ENCODE results near the gene DNAH10.

Gene DNAH10

DNA sequence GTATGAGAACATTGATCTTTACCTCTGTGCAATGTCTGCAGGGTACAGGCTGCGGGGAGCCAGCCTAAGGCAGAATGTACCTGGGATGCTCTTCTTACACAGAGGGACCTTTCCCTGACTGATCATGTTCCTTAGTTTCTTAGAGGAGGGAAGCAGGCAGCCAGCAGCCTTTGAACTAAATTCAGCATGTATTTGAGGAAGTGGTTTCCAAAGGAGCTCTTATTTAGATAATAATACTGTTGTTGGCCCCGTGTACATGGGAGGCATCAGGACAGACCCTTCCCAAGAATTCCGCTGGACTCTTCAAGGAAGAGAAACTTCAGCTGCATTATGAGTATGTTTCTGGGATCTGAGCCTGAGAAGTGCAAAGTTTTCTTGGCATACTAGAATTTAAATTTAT, 111.7 kb downstream of the DNAH10 start:
- H3K4me3 ChIP-seq (ENCODE audit: low read length), result no peak overlapping the region
- peaks cover 65% of the 10 kb centered on the region for H3K27me3 ChIP-seq (ENCODE audit: control insufficient read depth, insufficient read depth, low read length)
- no peak overlapping the region for H3K9ac ChIP-seq (ENCODE audit: low read depth, low read length)
- no peak overlapping the region for H3K4me2 ChIP-seq (ENCODE audit: low read length)
- no peaks in the 10 kb centered on the region for H3K4me1 ChIP-seq (ENCODE audit: control insufficient read depth, insufficient read depth, low read length)
- no peaks in the 10 kb centered on the region for H3K36me3 ChIP-seq (ENCODE audit: insufficient read depth, low read length)
- no peaks in the 10 kb centered on the region for H3K9me3 ChIP-seq (replicated peaks; ENCODE audit: low read length)

DNA sequence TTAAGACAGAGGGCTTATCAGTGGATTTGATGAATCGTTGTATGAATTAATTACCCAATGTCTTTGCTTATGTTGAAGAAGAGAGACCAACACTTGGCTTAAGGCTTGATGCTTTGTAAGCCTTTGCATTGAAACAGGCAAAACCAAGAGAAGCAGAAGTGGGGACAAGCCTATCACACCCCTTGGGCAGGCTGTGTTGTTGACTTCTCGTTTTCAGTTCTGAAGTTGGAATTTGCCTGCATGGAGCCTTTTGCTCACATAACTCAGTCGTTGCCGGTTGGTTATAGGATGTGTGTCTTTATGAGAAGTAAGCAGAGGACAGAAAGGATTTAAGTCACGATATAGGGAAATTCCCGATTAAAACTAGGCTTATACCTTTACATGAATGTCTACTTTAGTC, 115.9 kb downstream of the DNAH10 start:
- no peaks in the 10 kb centered on the region for H3K4me1 ChIP-seq (ENCODE audit: control insufficient read depth, insufficient read depth, low read length)
- H3K27me3 ChIP-seq (ENCODE audit: control insufficient read depth, insufficient read depth, low read length), result peaks cover 48% of the 10 kb centered on the region
- no peak overlapping the region for H3K4me2 ChIP-seq (ENCODE audit: low read length)
- no peak overlapping the region for H3K9ac ChIP-seq (ENCODE audit: low read depth, low read length)
- H3K4me3 ChIP-seq (ENCODE audit: low read length), result no peak overlapping the region
- no peaks in the 10 kb centered on the region for H3K9me3 ChIP-seq (replicated peaks; ENCODE audit: low read length)
- H3K36me3 ChIP-seq (ENCODE audit: insufficient read depth, low read length), result no peaks in the 10 kb centered on the region

DNA sequence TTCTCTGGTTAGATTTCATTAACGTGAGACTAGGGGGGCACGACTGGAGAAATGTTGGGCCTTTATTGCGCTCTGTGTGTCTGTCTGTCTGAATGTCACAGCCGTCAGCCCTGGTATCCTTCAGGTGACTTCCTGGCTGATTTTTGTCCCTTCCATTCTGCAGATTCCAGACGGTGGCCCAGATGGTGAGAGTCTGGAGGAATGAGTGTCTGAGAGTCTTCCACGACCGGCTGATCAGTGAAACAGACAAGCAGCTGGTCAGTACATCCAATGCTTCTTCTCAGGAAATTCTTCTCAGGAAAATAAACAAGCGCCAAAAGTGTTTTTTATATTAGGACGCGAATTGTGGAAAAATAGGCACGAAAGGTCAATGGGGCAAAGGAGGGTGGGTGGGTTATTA, 117.0 kb downstream of the DNAH10 start:
- no peak overlapping the region for H3K4me3 ChIP-seq (ENCODE audit: low read length)

DNA sequence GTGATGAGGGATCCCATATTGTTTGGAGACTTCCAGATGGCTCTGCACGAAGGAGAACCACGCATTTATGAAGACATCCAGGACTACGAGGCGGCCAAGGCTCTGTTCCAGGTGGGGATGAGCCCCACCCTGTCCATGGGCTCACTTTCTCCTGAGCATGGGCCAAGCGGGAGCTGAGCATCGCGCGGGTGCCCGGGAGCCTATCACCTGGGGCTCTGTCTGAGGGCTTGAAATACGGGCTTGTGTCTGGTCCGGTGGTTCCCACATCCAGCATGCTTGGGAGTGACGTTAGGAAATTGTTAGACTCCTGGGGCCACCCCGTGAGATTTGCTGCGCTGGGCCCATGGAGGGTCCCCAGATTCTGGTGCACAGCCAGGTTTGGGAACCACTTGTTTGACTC, 117.6 kb downstream of the DNAH10 start:
- H3K4me2 ChIP-seq (ENCODE audit: low read length), result no peak overlapping the region
- H3K9me3 ChIP-seq (replicated peaks; ENCODE audit: low read length), result no peaks in the 10 kb centered on the region
- H3K9ac ChIP-seq (ENCODE audit: low read depth, low read length), result no peak overlapping the region
- no peak overlapping the region for H3K4me3 ChIP-seq (ENCODE audit: low read length)
- H3K36me3 ChIP-seq (ENCODE audit: insufficient read depth, low read length), result no peaks in the 10 kb centered on the region
- peaks cover 43% of the 10 kb centered on the region for H3K27me3 ChIP-seq (ENCODE audit: control insufficient read depth, insufficient read depth, low read length)
- no peaks in the 10 kb centered on the region for H3K4me1 ChIP-seq (ENCODE audit: control insufficient read depth, insufficient read depth, low read length)

More for the DNA sequence above, 117.0 kb downstream of the DNAH10 start:
- Histone ChIP-seq H3K27me3 (ENCODE audit: control insufficient read depth, insufficient read depth, low read length) (peaks cover 49% of the 10 kb centered on the region), H3K36me3 (ENCODE audit: insufficient read depth, low read length) (no peaks in the 10 kb centered on the region), H3K4me2 (ENCODE audit: low read length) (no peak overlapping the region), H3K9me3 (replicated peaks; ENCODE audit: low read length) (no peaks in the 10 kb centered on the region), H3K4me1 (ENCODE audit: control insufficient read depth, insufficient read depth, low read length) (no peaks in the 10 kb centered on the region), H3K9ac (ENCODE audit: low read depth, low read length) (no peak overlapping the region)

DNA sequence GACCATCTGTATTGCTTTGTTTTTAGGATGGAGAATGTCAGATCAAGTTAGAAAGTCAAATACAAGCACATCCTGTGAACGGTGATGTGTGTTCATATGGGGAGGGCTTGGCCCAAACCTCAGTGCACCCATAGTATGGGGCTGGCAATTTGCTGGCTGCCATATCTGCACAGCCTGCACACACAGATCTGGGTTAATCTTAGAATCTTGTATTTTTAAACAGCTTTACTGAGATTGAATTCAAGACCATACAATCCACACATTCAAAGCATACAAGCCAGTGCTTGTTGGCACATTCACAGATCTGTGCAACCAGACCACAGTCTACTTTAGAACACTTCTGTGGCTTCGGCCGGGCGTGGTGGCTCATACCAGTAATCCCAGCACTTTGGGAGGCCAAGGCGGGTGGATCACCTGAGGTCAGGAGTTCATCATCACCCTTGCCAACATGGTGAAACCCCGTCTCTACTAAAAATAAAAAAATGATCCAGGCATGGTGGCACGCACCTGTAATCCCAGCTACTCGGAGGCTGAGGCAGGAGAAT, 120.1 kb downstream of the DNAH10 start:
- Histone ChIP-seq H3K36me3 (ENCODE audit: insufficient read depth, low read length) (no peaks in the 10 kb centered on the region), H3K9ac (ENCODE audit: low read depth, low read length) (no peak overlapping the region), H3K4me1 (ENCODE audit: control insufficient read depth, insufficient read depth, low read length) (no peaks in the 10 kb centered on the region), H3K4me2 (ENCODE audit: low read length) (no peak overlapping the region), H3K9me3 (replicated peaks; ENCODE audit: low read length) (no peaks in the 10 kb centered on the region), H3K4me3 (ENCODE audit: low read length) (no peak overlapping the region), H3K27me3 (ENCODE audit: control insufficient read depth, insufficient read depth, low read length) (peaks cover 62% of the 10 kb centered on the region)

DNA sequence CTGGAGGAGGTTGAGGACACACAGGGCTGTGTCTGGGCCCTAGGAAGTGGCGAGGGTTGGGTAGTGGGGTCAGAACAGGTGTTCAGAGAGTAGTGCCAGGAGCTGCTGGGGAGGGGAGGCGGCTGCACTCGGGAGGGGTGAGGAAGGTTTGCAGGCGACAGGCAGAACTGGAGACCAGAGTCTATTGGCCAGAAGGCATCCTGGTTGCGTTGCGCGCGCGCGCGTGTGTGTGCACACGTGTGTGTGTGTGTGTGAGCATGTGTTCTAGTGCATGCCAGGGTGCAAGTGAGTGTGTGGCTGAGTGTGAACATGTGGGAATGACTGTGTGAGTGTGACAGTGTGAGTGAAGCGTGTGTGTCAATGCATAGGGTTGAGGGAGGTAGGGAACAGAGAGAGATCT, 124.2 kb downstream of the DNAH10 start:
- peaks cover 76% of the 10 kb centered on the region for H3K27me3 ChIP-seq (ENCODE audit: control insufficient read depth, insufficient read depth, low read length)
- H3K4me2 ChIP-seq (ENCODE audit: low read length), result no peak overlapping the region
- H3K4me1 ChIP-seq (ENCODE audit: control insufficient read depth, insufficient read depth, low read length), result no peaks in the 10 kb centered on the region
- no peak overlapping the region for H3K9ac ChIP-seq (ENCODE audit: low read depth, low read length)
- H3K36me3 ChIP-seq (ENCODE audit: insufficient read depth, low read length), result no peaks in the 10 kb centered on the region
- H3K9me3 ChIP-seq (replicated peaks; ENCODE audit: low read length), result no peaks in the 10 kb centered on the region
- H3K4me3 ChIP-seq (ENCODE audit: low read length), result no peak overlapping the region

DNA sequence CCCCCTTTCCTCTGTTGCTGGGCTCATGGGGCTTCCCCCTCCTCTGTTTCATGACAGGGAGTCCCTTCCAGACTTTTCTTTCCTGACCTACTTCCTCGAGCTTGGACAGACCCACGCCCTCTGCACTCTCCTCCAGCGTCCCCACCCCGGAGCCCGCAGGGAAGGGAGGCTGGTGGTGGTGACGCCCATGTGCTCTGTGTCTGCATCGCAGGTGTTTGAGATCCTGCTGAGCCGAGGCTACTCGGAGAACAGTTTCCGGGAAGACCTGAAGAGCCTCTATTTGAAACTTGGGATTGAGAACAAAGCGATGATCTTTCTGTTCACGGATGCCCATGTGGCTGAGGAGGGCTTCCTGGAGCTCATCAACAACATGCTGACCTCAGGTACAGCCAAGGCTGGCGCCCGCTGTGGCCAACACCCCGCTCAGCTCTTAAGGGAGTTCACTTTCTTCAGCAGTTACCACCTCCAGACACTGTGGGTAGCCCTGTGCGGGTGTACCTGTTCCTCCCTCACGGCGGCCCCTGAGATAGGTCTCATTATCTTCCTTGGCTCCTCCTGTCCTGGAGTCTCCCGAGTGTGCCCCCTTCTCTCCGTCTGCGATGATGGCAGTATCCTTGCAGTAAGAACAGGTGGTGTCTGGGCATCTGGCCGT, 125.0 kb downstream of the DNAH10 start:
- H3K27me3 ChIP-seq (ENCODE audit: control insufficient read depth, insufficient read depth, low read length), result peaks cover 78% of the 10 kb centered on the region
- H3K36me3 ChIP-seq (ENCODE audit: insufficient read depth, low read length), result no peaks in the 10 kb centered on the region
- H3K9me3 ChIP-seq (replicated peaks; ENCODE audit: low read length), result no peaks in the 10 kb centered on the region
- no peaks in the 10 kb centered on the region for H3K4me1 ChIP-seq (ENCODE audit: control insufficient read depth, insufficient read depth, low read length)
- no peak overlapping the region for H3K4me3 ChIP-seq (ENCODE audit: low read length)
- H3K9ac ChIP-seq (ENCODE audit: low read depth, low read length), result no peak overlapping the region
- no peak overlapping the region for H3K4me2 ChIP-seq (ENCODE audit: low read length)

DNA sequence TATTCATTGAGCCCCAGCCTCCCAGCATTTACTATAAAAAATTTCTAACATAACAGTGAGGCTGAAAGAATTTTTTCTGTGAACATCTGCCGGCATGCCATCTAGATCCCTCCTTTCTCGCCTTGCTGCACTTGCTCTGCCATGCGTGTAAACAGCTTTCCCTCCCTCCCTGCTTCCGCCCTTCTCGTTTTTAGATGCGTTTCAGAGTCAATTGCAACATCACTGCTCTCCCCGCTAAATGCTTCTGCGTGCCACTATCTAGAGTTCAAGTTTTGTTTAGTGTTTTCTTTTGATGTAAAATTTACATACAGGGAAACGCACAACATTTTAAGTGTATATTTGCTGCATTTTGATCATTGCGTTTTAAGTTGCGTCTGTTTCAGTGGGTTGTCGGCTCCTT, 126.9 kb downstream of the DNAH10 start:
- Histone ChIP-seq H3K9me3 (replicated peaks; ENCODE audit: low read length) (no peaks in the 10 kb centered on the region), H3K4me2 (ENCODE audit: low read length) (no peak overlapping the region), H3K27me3 (ENCODE audit: control insufficient read depth, insufficient read depth, low read length) (peaks cover 73% of the 10 kb centered on the region), H3K4me3 (ENCODE audit: low read length) (no peak overlapping the region), H3K9ac (ENCODE audit: low read depth, low read length) (no peak overlapping the region), H3K4me1 (ENCODE audit: control insufficient read depth, insufficient read depth, low read length) (no peaks in the 10 kb centered on the region), H3K36me3 (ENCODE audit: insufficient read depth, low read length) (no peaks in the 10 kb centered on the region)

DNA sequence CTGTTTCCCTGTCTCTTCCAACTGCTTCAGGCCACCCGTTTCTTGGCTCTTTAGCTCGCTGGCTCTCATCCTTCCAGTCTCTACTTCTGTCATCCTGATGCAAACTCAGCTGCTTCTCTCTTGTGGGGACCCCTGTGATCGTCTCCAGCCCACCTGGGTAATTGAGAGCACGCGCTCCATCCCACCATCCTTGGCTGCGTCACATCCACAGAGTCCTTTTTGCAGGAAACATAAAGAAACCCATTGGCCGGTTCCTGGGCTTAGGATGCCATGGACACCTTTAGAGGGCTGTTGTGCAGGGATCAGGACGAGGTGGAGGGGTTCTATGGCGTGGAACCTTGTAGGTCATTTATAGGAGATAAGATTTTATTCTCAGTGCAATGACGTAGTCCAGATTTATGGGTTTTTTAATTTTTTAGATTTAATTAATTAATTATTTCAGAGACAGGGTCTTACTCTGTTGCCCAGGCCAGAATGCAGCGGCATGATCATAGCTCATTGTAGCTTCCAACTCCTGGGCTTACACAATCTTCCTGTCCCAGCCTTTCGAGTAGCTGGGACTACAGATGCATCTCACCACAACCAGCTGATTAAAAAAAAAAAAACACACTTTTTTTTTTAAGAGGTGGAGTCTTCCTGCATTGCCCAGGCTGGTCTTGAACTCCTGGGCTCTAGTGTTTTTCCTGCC, 127.9 kb downstream of the DNAH10 start:
- H3K27me3 ChIP-seq (ENCODE audit: control insufficient read depth, insufficient read depth, low read length), result peaks cover 71% of the 10 kb centered on the region

DNA sequence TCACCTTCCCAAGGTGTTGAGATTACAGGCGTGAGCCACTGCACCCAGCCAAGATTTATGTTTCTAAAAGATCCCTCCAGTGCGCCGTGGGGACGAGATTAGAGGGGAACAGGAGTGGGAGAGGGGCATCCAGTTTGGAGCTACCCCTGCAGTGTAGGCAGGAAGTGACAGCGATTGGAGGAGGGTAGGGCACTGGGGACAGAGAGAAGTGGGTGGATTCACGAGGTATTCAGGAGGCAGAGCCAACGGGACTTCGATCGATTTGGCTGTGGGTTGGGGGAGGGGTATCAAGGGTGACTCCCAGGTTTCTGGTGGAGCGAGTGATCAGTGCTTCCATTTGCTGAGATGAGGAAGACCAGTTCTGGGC, 128.4 kb downstream of the DNAH10 start:
- Histone ChIP-seq H3K9me3 (replicated peaks; ENCODE audit: low read length) (no peaks in the 10 kb centered on the region), H3K4me3 (ENCODE audit: low read length) (no peak overlapping the region), H3K4me1 (ENCODE audit: control insufficient read depth, insufficient read depth, low read length) (no peaks in the 10 kb centered on the region), H3K36me3 (ENCODE audit: insufficient read depth, low read length) (no peaks in the 10 kb centered on the region), H3K27me3 (ENCODE audit: control insufficient read depth, insufficient read depth, low read length) (peaks cover 66% of the 10 kb centered on the region), H3K4me2 (ENCODE audit: low read length) (no peak overlapping the region), H3K9ac (ENCODE audit: low read depth, low read length) (no peak overlapping the region)

More for the DNA sequence above, 127.9 kb downstream of the DNAH10 start:
- Histone ChIP-seq H3K36me3 (ENCODE audit: insufficient read depth, low read length) (no peaks in the 10 kb centered on the region), H3K4me3 (ENCODE audit: low read length) (no peak overlapping the region), H3K4me2 (ENCODE audit: low read length) (no peak overlapping the region), H3K9me3 (replicated peaks; ENCODE audit: low read length) (no peaks in the 10 kb centered on the region), H3K9ac (ENCODE audit: low read depth, low read length) (no peak overlapping the region), H3K4me1 (ENCODE audit: control insufficient read depth, insufficient read depth, low read length) (no peaks in the 10 kb centered on the region)

DNA sequence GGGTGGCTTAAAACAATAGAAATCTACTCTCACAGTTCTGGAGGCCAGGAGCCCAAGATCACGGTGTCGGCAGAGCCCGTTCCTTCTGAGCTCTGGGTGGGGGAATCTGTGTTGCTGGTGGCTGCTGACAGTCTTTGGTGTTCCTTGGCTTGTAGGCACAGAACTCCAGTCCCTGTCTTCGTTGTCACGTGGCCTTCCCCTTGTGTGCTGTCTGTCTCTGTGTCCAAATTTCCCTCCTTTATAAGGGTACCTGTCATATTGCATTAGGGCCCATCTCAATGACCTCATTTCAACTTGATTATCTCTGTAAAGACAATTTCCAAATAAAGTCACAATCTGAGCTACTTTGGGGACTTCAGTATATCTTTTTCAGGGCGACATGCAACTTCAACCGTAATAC, 128.9 kb downstream of the DNAH10 start:
- no peak overlapping the region for H3K4me3 ChIP-seq (ENCODE audit: low read length)
- no peaks in the 10 kb centered on the region for H3K9me3 ChIP-seq (replicated peaks; ENCODE audit: low read length)
- no peak overlapping the region for H3K4me2 ChIP-seq (ENCODE audit: low read length)
- no peak overlapping the region for H3K9ac ChIP-seq (ENCODE audit: low read depth, low read length)
- peaks cover 61% of the 10 kb centered on the region for H3K27me3 ChIP-seq (ENCODE audit: control insufficient read depth, insufficient read depth, low read length)
- no peaks in the 10 kb centered on the region for H3K4me1 ChIP-seq (ENCODE audit: control insufficient read depth, insufficient read depth, low read length)
- no peaks in the 10 kb centered on the region for H3K36me3 ChIP-seq (ENCODE audit: insufficient read depth, low read length)
